Panc1 (cell line): Measurements from ENCODE around the gene MBD3. TPM values are rescaled to one million over a fixed set of nuclear protein-coding genes. Genes with fewer than 3 reads are reported as not detected.

Source experiments
- ATAC-seq: fragments of 200-7000 bp; cut with Tn5 transposase; 2 replicates; pipeline ENCODE4 v1.9.1; 2020; ENCODE audit warnings: mild to moderate bottlenecking, moderate library complexity
- BruUV-seq: library from RNA; stranded (reverse); fragments of 400-500 nt; replicated peaks from 2 replicates; lab custom pipeline; 2021; lab: Mats Ljungman, UMichigan
- CTCF ChIA-PET: fragments of 300-600 bp; sonication (Branson Sonifier 250); formaldehyde crosslinking; loops from one replicate; lab custom pipeline; 2022; ENCODE audit warnings: antibody characterized with exemption; lab: Charles Lee
- POLR2A ChIA-PET: fragments of 300-600 bp; sonication (Branson Sonifier 250); formaldehyde crosslinking; loops from one replicate; lab custom pipeline; 2022; ENCODE audit warnings: antibody characterized with exemption; lab: Charles Lee
- DNase-seq: peaks from one replicate; pipeline ENCODE4 v3.0.0-alpha.2; 2010; ENCODE audit warnings: low read depth, low spot score
- H3K27ac ChIP-seq: 2 replicates; pipeline ENCODE4 v1.5.1; 2011; ENCODE audit warnings: mild to moderate bottlenecking, low read length, inconsistent platforms
- H3K27me3 ChIP-seq: fragments of 200-500 bp; sonication (Bioruptor generic); 2 replicates; pipeline ENCODE4 v1.6.0; 2014; ENCODE audit warnings: low read length, inconsistent platforms; ENCODE audit not compliant: control insufficient read depth, insufficient read depth
- H3K36me3 ChIP-seq: fragments of 200-500 bp; sonication (Bioruptor generic); 2 replicates; pipeline ENCODE4 v1.5.1; 2014; ENCODE audit warnings: inconsistent platforms, mild to moderate bottlenecking, low read length, moderate library complexity; ENCODE audit not compliant: control insufficient read depth, insufficient read depth
- H3K4me1 ChIP-seq: 2 replicates; pipeline ENCODE4 v1.5.1; 2011; ENCODE audit warnings: inconsistent platforms, mild to moderate bottlenecking, low read length, moderate library complexity; ENCODE audit not compliant: control insufficient read depth, insufficient read depth
- H3K4me3 ChIP-seq, 2 experiments: 2 replicates each; pipeline ENCODE4 v1.5.1; 2011 to 2012; ENCODE audit warnings: low read depth in 2 of 2, low read length in 2 of 2, mild to moderate bottlenecking in 2 of 2, inconsistent platforms in 1 of 2, moderate library complexity in 1 of 2
- H3K9me3 ChIP-seq: fragments of 200-500 bp; sonication (Bioruptor generic); 2 replicates; pipeline ENCODE4 v1.5.1; 2014; ENCODE audit warnings: low read depth, mild to moderate bottlenecking, inconsistent platforms, low read length, moderate library complexity; ENCODE audit not compliant: control insufficient read depth, insufficient read depth
- CTCF ChIP-seq: fragments of 450-650 bp; IDR thresholded peaks from 2 replicates; pipeline ENCODE4 v1.5.1; 2017; ENCODE audit warnings: mild to moderate bottlenecking
- POLR2AphosphoS5 ChIP-seq: IDR thresholded peaks from 2 replicates; pipeline ENCODE4 v1.6.1; 2012; ENCODE audit warnings: mild to moderate bottlenecking, low read depth, low read length, moderate library complexity
- SIN3A ChIP-seq: IDR thresholded peaks from 2 replicates; pipeline ENCODE4 v1.6.1; 2012; ENCODE audit warnings: low read depth, mild to moderate bottlenecking, low read length, moderate library complexity, borderline replicate concordance; ENCODE audit not compliant: insufficient read depth
- TCF7L2 ChIP-seq: IDR thresholded peaks from 2 replicates; pipeline ENCODE4 v1.6.1; 2011; ENCODE audit warnings: mild to moderate bottlenecking, low read depth, low read length, inconsistent platforms
- in situ Hi-C: cut with HindIII; loops from 2 replicates; pipeline ENCODE4 v1.10.0; 2016; ENCODE audit warnings: low sequenced_read_pairs, low pct_unique_long_range_greater_than_20kb
- intact Hi-C: fragments of 100-400 bp; cut with micrococcal nuclease; formaldehyde crosslinking; loops from one replicate; pipeline ENCODE4 v1.10.0; 2022; ENCODE audit not compliant: unreplicated experiment
- total RNA-seq: library from RNA; stranded (reverse); gene quantifications from one replicate; pipeline ENCODE4 v1.2.1, GENCODE V29; 2021; ENCODE audit not compliant: unreplicated experiment
- TF ChIP-seq, protein P1 (sequence below), 2 experiments: IDR thresholded peaks; 2 replicates each; pipeline ENCODE4 v1.6.1; 2011 to 2012; ENCODE audit warnings: low read depth in 2 of 2, control low read depth in 1 of 2, low read length in 1 of 2, mild to moderate bottlenecking in 1 of 2, moderate library complexity in 1 of 2; ENCODE audit not compliant: insufficient read depth in 1 of 2

The MBD3 gene
- total RNA-seq, 1 experiment from 2014 or later, result 139 TPM

DNA sequence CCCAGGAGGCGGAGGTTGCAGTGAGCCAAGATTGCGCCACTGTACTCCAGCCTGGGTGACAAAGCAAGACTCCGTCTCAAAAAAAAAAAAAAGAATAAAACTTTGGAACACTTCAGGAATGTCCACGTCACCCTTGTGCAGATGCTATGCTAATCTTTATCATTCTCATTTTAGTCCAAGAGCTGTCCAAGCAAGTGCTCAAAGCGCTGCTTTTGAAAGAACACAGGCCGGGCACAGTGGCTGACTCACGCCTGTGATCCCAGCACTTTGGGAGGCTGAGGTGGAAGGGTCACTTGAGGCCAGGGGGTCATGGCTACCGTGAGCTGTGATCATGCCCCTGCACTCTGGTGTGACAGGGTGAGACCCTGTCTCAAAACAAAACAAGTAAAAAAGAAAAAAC, 23.7 kb upstream of the MBD3 start:
- no peaks in the 10 kb centered on the region for H3K9me3 ChIP-seq
- POLR2A ChIA-PET, result no interaction called here
- no TSS peak for BruUV-seq
- TF ChIP-seq, protein P1, sequence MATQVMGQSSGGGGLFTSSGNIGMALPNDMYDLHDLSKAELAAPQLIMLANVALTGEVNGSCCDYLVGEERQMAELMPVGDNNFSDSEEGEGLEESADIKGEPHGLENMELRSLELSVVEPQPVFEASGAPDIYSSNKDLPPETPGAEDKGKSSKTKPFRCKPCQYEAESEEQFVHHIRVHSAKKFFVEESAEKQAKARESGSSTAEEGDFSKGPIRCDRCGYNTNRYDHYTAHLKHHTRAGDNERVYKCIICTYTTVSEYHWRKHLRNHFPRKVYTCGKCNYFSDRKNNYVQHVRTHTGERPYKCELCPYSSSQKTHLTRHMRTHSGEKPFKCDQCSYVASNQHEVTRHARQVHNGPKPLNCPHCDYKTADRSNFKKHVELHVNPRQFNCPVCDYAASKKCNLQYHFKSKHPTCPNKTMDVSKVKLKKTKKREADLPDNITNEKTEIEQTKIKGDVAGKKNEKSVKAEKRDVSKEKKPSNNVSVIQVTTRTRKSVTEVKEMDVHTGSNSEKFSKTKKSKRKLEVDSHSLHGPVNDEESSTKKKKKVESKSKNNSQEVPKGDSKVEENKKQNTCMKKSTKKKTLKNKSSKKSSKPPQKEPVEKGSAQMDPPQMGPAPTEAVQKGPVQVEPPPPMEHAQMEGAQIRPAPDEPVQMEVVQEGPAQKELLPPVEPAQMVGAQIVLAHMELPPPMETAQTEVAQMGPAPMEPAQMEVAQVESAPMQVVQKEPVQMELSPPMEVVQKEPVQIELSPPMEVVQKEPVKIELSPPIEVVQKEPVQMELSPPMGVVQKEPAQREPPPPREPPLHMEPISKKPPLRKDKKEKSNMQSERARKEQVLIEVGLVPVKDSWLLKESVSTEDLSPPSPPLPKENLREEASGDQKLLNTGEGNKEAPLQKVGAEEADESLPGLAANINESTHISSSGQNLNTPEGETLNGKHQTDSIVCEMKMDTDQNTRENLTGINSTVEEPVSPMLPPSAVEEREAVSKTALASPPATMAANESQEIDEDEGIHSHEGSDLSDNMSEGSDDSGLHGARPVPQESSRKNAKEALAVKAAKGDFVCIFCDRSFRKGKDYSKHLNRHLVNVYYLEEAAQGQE (IDR thresholded peaks at IDR 0.05; ENCODE audit: insufficient read depth in 1 of 2, low read depth in 2 of 2, low read length in 1 of 2), result no peak
- no peak for TF ChIP-seq POLR2AphosphoS5
- TF ChIP-seq SIN3A, result no peak
- TF ChIP-seq TCF7L2, result no peak
- TF ChIP-seq CTCF, result no peak
- H3K4me3 ChIP-seq, result no peak overlapping the region
- intact Hi-C loops (no loop called here), in situ Hi-C loops (no loop called here)
- ATAC-seq (no peak), DNase-seq (no peak)
- H3K27ac ChIP-seq, result no peak overlapping the region
- H3K4me1 ChIP-seq, result no peaks in the 10 kb centered on the region
- H3K36me3 ChIP-seq, result no peaks in the 10 kb centered on the region
- CTCF ChIA-PET, result no interaction called here
- no peaks in the 10 kb centered on the region for H3K27me3 ChIP-seq

DNA sequence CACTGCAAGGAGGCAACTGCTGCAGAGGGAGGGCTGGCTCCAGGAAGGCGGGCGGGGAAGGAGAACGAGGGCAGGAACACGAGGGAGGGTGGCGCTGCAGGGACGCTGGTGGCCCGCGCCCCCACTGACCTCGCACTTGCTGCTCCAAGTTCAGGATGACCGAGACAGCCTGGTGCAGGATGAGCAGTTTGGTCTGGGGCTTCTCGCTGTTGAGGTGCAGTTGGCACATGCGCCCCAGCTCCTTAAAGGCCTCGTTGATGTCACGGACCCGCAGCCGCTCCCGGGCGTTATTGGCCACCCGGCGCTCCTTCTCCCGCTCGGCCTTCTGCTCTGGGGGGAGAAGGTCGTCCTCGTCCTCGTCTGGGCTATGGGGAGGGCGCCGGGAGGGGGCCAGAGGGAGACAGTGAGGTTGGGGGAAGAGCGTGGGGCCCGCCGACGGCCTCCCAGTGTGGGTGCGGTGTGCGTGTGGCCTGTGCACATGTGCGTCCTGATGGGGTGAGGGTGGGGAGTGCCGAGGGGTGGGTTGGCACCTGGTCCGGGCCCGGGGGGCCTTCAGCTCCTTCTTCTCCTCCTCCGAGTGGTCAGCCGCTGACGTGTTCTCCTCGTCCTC, 22.6 kb upstream of the MBD3 start:
- Histone ChIP-seq H3K36me3 (no peaks in the 10 kb centered on the region), H3K9me3 (no peaks in the 10 kb centered on the region), H3K27me3 (no peaks in the 10 kb centered on the region), H3K4me1 (no peaks in the 10 kb centered on the region), H3K4me3 (no peak overlapping the region), H3K27ac (no peak overlapping the region)
- ChIA-PET POLR2A (no interaction called here), CTCF (no interaction called here)
- DNase-seq (no peak), ATAC-seq (no peak)
- BruUV-seq, result no TSS peak
- TF ChIP-seq, protein P1 (IDR thresholded peaks at IDR 0.05; ENCODE audit: insufficient read depth in 1 of 2, low read depth in 2 of 2, low read length in 1 of 2), result no peak
- in situ Hi-C loops, result no loop called here
- intact Hi-C loops, result no loop called here
